ENCODE data around the gene IQCK.

- TF ChIP-seq CTCF (IDR thresholded peaks at IDR 0.05; ENCODE audit: insufficient read depth, low read length, poor library complexity, severe bottlenecking) (no peak), EZH2phosphoT487 (conservative IDR thresholded peaks at IDR 0.05; ENCODE audit: low read length) (no peak)
Measured at GRCh38 chr16:19835196-19835595, 117.1 kb downstream of the IQCK start.

Data from SU-DHL-6 (cell line).